GM10266 (cell line): Measurements from ENCODE around the gene CAMSAP1.
A peak's percentile ranks its signal among the peaks of the same experiment; 100 is the strongest.

ENCODE experiments used
- DNase-seq: peaks from one replicate; pipeline ENCODE4 v3.0.0; 2012; ENCODE audit errors: extremely low spot score
- TF ChIP-seq, protein P1 (sequence below): IDR thresholded peaks from 2 replicates; pipeline ENCODE4 v1.5.1; 2012; ENCODE audit warnings: mild to moderate bottlenecking, low read depth; ENCODE audit not compliant: control insufficient read depth, insufficient read depth; ENCODE audit errors: missing control alignments

The CAMSAP1 gene

DNA sequence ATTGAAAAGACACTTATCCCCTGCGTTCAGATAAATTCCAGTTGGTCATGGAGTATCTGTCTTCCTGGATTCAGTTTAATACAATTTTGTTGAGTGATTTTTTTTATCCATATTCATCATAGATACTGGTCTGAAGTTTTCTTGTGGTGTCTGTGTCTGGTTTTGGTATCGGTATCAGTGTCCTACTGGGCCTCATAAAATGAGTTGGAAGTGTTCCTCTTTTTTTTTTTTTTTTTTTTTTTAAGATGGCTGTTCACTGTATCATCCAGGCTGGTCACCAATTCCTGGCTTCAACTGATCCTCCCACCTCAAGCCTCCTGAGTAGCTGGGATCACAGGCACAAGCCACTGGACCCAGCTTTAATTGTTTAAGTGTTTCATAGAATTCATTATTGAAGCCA is 2.9 kb upstream of the CAMSAP1 start:
- TF ChIP-seq, protein P1, sequence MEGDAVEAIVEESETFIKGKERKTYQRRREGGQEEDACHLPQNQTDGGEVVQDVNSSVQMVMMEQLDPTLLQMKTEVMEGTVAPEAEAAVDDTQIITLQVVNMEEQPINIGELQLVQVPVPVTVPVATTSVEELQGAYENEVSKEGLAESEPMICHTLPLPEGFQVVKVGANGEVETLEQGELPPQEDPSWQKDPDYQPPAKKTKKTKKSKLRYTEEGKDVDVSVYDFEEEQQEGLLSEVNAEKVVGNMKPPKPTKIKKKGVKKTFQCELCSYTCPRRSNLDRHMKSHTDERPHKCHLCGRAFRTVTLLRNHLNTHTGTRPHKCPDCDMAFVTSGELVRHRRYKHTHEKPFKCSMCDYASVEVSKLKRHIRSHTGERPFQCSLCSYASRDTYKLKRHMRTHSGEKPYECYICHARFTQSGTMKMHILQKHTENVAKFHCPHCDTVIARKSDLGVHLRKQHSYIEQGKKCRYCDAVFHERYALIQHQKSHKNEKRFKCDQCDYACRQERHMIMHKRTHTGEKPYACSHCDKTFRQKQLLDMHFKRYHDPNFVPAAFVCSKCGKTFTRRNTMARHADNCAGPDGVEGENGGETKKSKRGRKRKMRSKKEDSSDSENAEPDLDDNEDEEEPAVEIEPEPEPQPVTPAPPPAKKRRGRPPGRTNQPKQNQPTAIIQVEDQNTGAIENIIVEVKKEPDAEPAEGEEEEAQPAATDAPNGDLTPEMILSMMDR = no peak
- DNase-seq = no peak

DNA sequence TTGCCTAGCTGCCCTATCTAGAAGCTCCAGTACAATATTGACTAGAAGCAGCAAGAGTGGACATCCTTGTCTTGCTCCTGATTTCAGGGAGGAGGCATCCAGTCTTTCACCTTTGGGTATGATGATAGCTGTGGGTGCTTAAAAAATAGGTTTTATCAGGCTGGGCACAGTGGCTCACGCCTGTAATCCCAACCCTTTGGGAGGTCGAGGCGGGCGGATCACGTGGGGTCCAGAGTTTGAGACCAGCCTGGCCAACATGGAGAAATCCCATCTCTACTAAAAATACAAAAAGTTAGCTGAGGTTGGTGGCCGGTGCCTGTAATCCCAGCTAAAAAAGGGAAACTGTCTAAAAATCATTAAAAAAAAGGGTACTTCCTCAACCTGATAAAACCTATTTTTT is 2.0 kb upstream of the CAMSAP1 start:
- no peak for DNase-seq
- TF ChIP-seq, protein P1 = no peak

DNA sequence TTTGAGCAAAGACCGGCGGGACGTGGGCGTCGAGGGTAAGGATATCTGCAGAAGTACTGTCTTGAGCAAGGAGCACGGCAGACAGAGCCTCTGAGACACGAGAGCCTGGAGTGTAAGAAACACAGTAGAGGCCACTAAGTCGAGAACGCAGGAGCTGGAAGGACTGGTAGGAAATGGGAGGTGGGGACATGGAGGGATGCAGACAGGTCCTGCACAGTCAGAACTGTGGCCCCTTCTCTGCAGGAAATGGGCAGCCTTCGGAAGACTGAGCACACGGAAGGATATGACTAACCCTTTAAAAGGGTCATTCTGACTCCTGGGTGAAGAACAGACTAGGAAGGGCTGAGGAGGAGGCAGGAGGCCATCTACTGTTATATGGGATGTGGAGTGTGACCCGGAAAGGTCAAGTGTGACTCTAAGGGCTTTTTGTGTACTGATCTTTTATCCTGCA is 1.4 kb upstream of the CAMSAP1 start:
- TF ChIP-seq, protein P1 = no peak
- DNase-seq = no peak

DNA sequence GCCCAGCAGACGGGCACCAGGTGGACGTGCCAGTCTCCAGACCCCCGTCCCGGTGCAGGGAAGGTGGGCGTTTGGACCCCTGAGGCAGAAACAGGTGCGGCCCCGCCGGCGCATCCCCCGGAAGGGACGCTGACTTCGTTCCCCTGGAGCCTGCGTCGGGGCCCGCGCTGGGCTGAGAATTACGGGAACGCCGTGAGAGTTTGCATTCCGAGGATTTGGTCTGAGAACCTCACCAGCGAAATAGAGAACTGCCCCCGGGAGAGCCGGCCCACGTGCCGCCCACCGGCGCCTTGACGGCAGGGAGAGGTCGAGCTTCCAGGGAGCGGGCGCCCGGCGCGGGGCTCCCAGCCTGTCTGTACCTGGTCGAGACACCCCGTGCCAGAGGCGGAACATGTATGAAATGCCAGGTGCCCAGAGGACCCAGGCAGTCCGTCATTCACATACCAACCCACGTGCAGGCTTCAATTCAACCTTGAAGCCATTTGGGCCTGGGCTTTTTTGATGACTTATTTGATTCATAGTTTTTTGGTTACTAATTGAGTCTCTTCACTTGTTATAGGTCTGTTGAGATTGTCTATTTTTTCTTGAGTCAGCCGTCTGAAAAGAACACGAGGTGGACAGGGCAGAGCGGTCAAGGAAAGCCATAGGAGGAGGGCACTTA is 877 bp upstream of the CAMSAP1 start:
- DNase-seq = no peak
- TF ChIP-seq, protein P1 = no peak

DNA sequence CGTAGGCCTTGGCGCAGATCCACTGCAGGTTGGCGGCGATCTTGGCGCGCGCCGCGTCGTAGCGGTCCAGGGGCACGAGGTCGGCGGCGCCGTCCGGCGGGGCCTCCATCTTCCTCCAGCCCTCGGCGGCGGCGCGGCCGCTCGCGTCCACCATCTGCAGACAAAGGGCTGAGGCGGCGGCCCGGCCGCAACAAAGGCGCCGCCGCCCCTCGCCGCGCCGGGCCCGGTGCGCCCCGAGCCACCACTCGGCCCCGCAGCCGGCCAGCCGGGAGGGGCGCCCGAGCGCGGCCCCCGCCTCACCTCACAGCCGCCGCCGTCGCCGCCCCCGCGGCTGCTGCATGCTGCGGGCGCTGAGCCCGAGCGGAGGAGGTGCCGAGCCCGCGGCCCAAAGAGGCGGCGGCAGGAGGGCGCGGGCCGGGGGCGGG is 328 bp downstream of the CAMSAP1 start:
- no peak for DNase-seq

DNA sequence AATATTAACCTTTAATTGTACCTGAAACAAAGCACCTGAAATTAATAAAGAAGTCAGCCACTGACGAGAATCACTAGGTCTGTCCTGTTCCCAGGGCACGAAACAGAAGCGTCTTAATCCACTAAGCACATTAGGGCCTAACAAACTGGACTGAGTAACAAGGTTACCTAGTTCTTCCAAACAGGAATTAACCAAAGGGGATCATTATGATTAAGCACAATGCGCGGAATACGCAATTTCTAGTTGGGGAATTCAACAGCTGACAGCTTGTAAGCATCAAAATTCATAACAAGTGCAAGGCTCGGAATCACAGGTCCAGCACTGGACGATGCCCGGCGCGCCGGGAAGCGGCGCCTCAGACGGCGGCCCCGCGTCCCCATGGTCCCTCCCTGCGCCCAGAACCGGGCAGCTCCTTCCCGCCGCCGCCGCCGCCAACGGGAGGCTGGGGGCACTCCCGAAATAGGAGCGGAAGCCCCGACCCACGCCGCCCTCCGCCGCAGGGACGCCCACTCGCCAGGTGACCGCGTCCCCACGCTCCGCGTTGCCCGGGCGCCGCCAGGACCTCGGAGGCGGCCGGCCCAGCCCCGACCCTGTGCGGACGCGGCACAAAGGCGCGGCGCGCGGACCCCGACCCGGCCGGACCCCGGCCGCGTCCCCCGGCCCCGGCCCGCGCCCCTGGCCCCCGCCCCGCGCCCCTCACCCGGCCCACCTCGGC is 898 bp downstream of the CAMSAP1 start:
- no peak for DNase-seq
- TF ChIP-seq, protein P1 = no peak

More for the DNA sequence above, 328 bp downstream of the CAMSAP1 start:
- TF ChIP-seq, protein P1 = peak; percentile 15
